HepG2 (cell line): ENCODE measurements around the gene PRSS2. TPM values are rescaled to one million over a fixed set of nuclear protein-coding genes. Genes with fewer than 3 reads are reported as not detected.
"Not testable (repeated sequence)": the region's sequence is repeated elsewhere in the genome, so short reads cannot be mapped to it uniquely, and the experiment has no call there.

Experiments used
- ATAC-seq: fragments of 200-7000 bp; cut with Tn5 transposase; 3 replicates; pipeline ENCODE4 v1.9.1; 2020; ENCODE audit warnings: mild to moderate bottlenecking, moderate library complexity
- BruUV-seq: library from RNA; stranded (reverse); fragments of 400-500 nt; replicated peaks from 2 replicates; lab custom pipeline; 2021; lab: Mats Ljungman, UMichigan
- CTCF ChIA-PET: fragments of 300-600 bp; formaldehyde crosslinking; extraction: SDS; loops from one replicate; lab custom pipeline; 2021; ENCODE audit warnings: low total read pairs, inconsistent platforms, low intra/inter-chr PET ratio; lab: Yijun Ruan, JAX
- POLR2A ChIA-PET: fragments of 350-600 bp; sonication (Branson Sonifier 250); formaldehyde crosslinking; loops from one replicate; lab custom pipeline; 2020; ENCODE audit warnings: antibody characterized with exemption, inconsistent platforms; lab: Yijun Ruan, JAX
- DNase-seq: peaks from one replicate; pipeline ENCODE4 v3.0.0-alpha.2; 2015; ENCODE audit warnings: low spot score
- FAIRE-seq: peaks from 3 replicates; lab custom pipeline; 2011; peaks lifted over from hg19 to GRCh38; lab: Jason Lieb, UNC
- H2AFZ ChIP-seq: one replicate; pipeline ENCODE4 v1.6.1; 2011; ENCODE audit warnings: low read length, inconsistent platforms
- H3K27ac ChIP-seq: fragments of 300-600 bp; 3 replicates; pipeline ENCODE4 v1.8.0; 2011; ENCODE audit warnings: mixed run types, mild to moderate bottlenecking, mixed read lengths, low read length, inconsistent platforms; ENCODE audit not compliant: insufficient read depth; ENCODE audit errors: extremely low read length
- H3K27me3 ChIP-seq, 2 experiments: fragments of 200-600 bp in 1 of 2; 2 replicates in 1 of 2; 3 replicates in 1 of 2; pipeline versions ENCODE4 v1.6.0 to v1.8.0; 2011; ENCODE audit warnings: low read length in 2 of 2, mild to moderate bottlenecking in 2 of 2, moderate library complexity in 2 of 2, inconsistent platforms in 1 of 2; ENCODE audit not compliant: insufficient read depth in 2 of 2, control insufficient read depth in 1 of 2
- H3K36me3 ChIP-seq, 2 experiments: fragments of 200-600 bp in 1 of 2; replicated peaks in 1 of 2; 2 replicates in 1 of 2; 3 replicates in 1 of 2; pipeline versions ENCODE4 v1.5.1 to v1.8.0; 2011; ENCODE audit warnings: low read length in 2 of 2, inconsistent platforms in 1 of 2; ENCODE audit not compliant: insufficient read depth in 2 of 2, control insufficient read depth in 1 of 2
- H3K4me1 ChIP-seq: 2 replicates; pipeline ENCODE4 v1.5.1; 2012; ENCODE audit warnings: low read length, inconsistent platforms; ENCODE audit not compliant: insufficient read depth
- H3K4me2 ChIP-seq: 2 replicates; pipeline ENCODE4 v1.6.0; 2011; ENCODE audit warnings: low read depth, low read length, inconsistent platforms
- H3K4me3 ChIP-seq, 3 experiments: fragments of 200-600 bp in 1 of 3; sonication (generic), shearing (Covaris generic) in 1 of 3; replicated peaks in 1 of 3; 2 replicates each; pipeline ENCODE4 v1.5.1; 2011 to 2016; ENCODE audit warnings: low read length in 3 of 3, inconsistent platforms in 2 of 3, low read depth in 2 of 3, mild to moderate bottlenecking in 2 of 3, control low read depth in 1 of 3, mixed read lengths in 1 of 3; ENCODE audit not compliant: insufficient read depth in 1 of 3
- H3K79me2 ChIP-seq: one replicate; pipeline ENCODE4 v1.6.1; 2011; ENCODE audit warnings: low read length, inconsistent platforms; ENCODE audit not compliant: insufficient read depth
- H3K9ac ChIP-seq: 2 replicates; pipeline ENCODE4 v1.6.0; 2011; ENCODE audit warnings: mild to moderate bottlenecking, low read depth, low read length, inconsistent platforms; ENCODE audit not compliant: insufficient read depth
- H3K9me3 ChIP-seq: 2 replicates; pipeline ENCODE4 v1.5.1; 2012; ENCODE audit warnings: mild to moderate bottlenecking, low read length
- H4K20me1 ChIP-seq: 2 replicates; pipeline ENCODE4 v1.6.0; 2011; ENCODE audit warnings: inconsistent platforms, mild to moderate bottlenecking, low read length, moderate library complexity; ENCODE audit not compliant: insufficient read depth
- BORCS8-MEF2B ChIP-seq: sonication (generic); formaldehyde crosslinking; IDR thresholded peaks from 2 replicates; pipeline ENCODE4 v1.8.0; 2022; ENCODE audit warnings: mild to moderate bottlenecking, missing genetic modification reagents
- ETV6 ChIP-seq: sonication (generic); formaldehyde crosslinking; conservative IDR thresholded peaks from 2 replicates; pipeline ENCODE4 v1.4.0; 2020; ENCODE audit warnings: missing genetic modification reagents
- RFXANK ChIP-seq: IDR thresholded peaks from 2 replicates; pipeline ENCODE4 v1.6.1; 2016
- SOX5 ChIP-seq: IDR thresholded peaks from 2 replicates; pipeline ENCODE4 v1.6.1; 2016; ENCODE audit warnings: borderline replicate concordance
- ZFP37 ChIP-seq: sonication (generic); formaldehyde crosslinking; IDR thresholded peaks from 2 replicates; pipeline ENCODE4 v1.4.0; 2020; ENCODE audit warnings: missing genetic modification reagents, borderline replicate concordance
- ZNF510 ChIP-seq: sonication (generic); formaldehyde crosslinking; IDR thresholded peaks from 2 replicates; pipeline ENCODE4 v1.4.0; 2020; ENCODE audit warnings: low read depth, mild to moderate bottlenecking, missing genetic modification reagents
- ZNF550 ChIP-seq: sonication (generic); formaldehyde crosslinking; IDR thresholded peaks from 2 replicates; pipeline ENCODE4 v1.4.0; 2020; ENCODE audit warnings: mild to moderate bottlenecking, missing genetic modification reagents, borderline replicate concordance
- WGBS: methylation state at CpG from one replicate; pipeline ENCODE4 v1.1.6; 2017; ENCODE audit warnings: low lambda C conversion rate; 5-methylcytosine and 5-hydroxymethylcytosine counted together
- in situ Hi-C: cut with HindIII; loops from 2 replicates; pipeline ENCODE4 v1.10.0; 2017; ENCODE audit warnings: low pct_unique_long_range_greater_than_20kb; ENCODE audit not compliant: extremely low pct_ligation_motif_present
- intact Hi-C: fragments of 100-400 bp; cut with micrococcal nuclease; formaldehyde crosslinking; loops from one replicate; pipeline ENCODE4 v1.10.0; 2022; ENCODE audit not compliant: unreplicated experiment
- polyA plus RNA-seq, 8 experiments: library from polyadenylated mRNA; depleted of rRNA in 3 of 8; stranded (reverse) in 7 of 8; unstranded in 1 of 8; fragments of >200 nt; fragmentation: Illumina TruSeq in 4 of 8; extraction: Trizol in 4 of 8; gene quantifications; 2 replicates each; pipeline versions ENCODE4 v1.2.1 to v1.2.3, GENCODE V29; 2011 to 2016; ENCODE audit warnings: low read depth in 4 of 8, missing spikeins in 1 of 8, mixed read lengths in 1 of 8; ENCODE audit not compliant: insufficient read depth in 1 of 8
- total RNA-seq, 5 experiments: library from RNA; depleted of rRNA; stranded (reverse); fragments of >200 nt; fragmentation: Illumina TruSeq; extraction: Trizol; gene quantifications; 2 replicates each; pipeline ENCODE4 v1.2.3, GENCODE V29; 2016; ENCODE audit warnings: low read depth in 1 of 5

PRSS2 gene
- total and polyA plus RNA-seq, 2 of the 13 experiments (the other 11 are each of a cell fraction or from before 2014, with no cell fraction given): not detected

- H3K4me3 ChIP-seq, H3K27me3 ChIP-seq, H3K4me1 ChIP-seq, ATAC-seq, H3K9ac ChIP-seq, DNase-seq, H4K20me1 ChIP-seq, H2AFZ ChIP-seq, CTCF ChIA-PET, FAIRE-seq, H3K27ac ChIP-seq, H3K4me2 ChIP-seq, in situ Hi-C loops, BruUV-seq, H3K9me3 ChIP-seq, H3K79me2 ChIP-seq, H3K36me3 ChIP-seq, POLR2A ChIA-PET, intact Hi-C loops: not testable (repeated sequence)
- WGBS: 0% methylated on average over 2 of the region's 2 CpGs
These were observed 9.2 kb upstream of the PRSS2 start for GRCh38 chr7:142761606-142762005.

GRCh38 chr7:142762104-142762503, 8.7 kb upstream of the PRSS2 start:
- in situ Hi-C loops: no loop called here
- H3K36me3 ChIP-seq: no peaks in the 10 kb centered on the region

More at GRCh38 chr7:142762104-142762503, 8.7 kb upstream of the PRSS2 start:
- intact Hi-C loops: no loop called here
- Histone ChIP-seq H2AFZ (no peak overlapping the region), H3K4me3 (no peak overlapping the region), H3K27ac (no peak overlapping the region), H3K4me2 (no peak overlapping the region), H4K20me1 (no peaks in the 10 kb centered on the region), H3K9me3 (no peaks in the 10 kb centered on the region), H3K79me2 (no peaks in the 10 kb centered on the region), H3K9ac (no peak overlapping the region), H3K27me3 (no peaks in the 10 kb centered on the region), H3K4me1 (no peaks in the 10 kb centered on the region)
- WGBS: 0% methylated on average over 1 of the region's 1 CpG
- BruUV-seq: no TSS peak
- ChIA-PET POLR2A (no interaction called here), CTCF (no interaction called here)
- TF ChIP-seq BORCS8-MEF2B (CRISPR knock-in tag) (no peak), ZNF550 (no peak), RFXANK (CRISPR knock-in tag) (no peak), ZNF510 (CRISPR knock-in tag) (no peak), ZFP37 (CRISPR knock-in tag) (no peak), ETV6 (no peak), SOX5 (CRISPR knock-in tag) (no peak)
- no peak for ATAC-seq
- no peak for DNase-seq
- no peak for FAIRE-seq
